Type B pancreatic cell (in vitro differentiated cells): ENCODE measurements around the gene RNF126. TPM values are rescaled to one million over a fixed set of nuclear protein-coding genes. Genes with fewer than 3 reads are reported as not detected.

Source experiments
- DNase-seq: peaks from one replicate; pipeline ENCODE4 v3.0.0; 2021; ENCODE audit warnings: mixed read lengths; ENCODE audit not compliant: unreplicated experiment; ENCODE audit errors: extremely low spot score
- H3K27ac Mint-ChIP-seq: 2 replicates; pipeline ENCODE4 v1.8.0; 2021; ENCODE audit warnings: mild to moderate bottlenecking, mixed read lengths
- H3K27me3 Mint-ChIP-seq: 2 replicates; pipeline ENCODE4 v1.8.0; 2021; ENCODE audit warnings: mixed read lengths
- H3K36me3 Mint-ChIP-seq: 2 replicates; pipeline ENCODE4 v1.8.0; 2021; ENCODE audit warnings: mixed read lengths
- H3K4me1 Mint-ChIP-seq: one replicate; pipeline ENCODE4 v1.8.0; 2021; ENCODE audit warnings: mixed read lengths; ENCODE audit not compliant: unreplicated experiment
- H3K4me3 Mint-ChIP-seq: 2 replicates; pipeline ENCODE4 v1.8.0; 2021; ENCODE audit warnings: mild to moderate bottlenecking, mixed read lengths
- H3K9me3 Mint-ChIP-seq: 2 replicates; pipeline ENCODE4 v1.8.0; 2021; ENCODE audit warnings: mixed read lengths
- CTCF ChIP-seq: fragments of 200-600 bp; sonication (generic); conservative IDR thresholded peaks from 2 replicates; pipeline ENCODE4 v1.5.0; 2021; ENCODE audit warnings: antibody characterized with exemption, mild to moderate bottlenecking
- total RNA-seq: library from RNA; stranded (reverse); gene quantifications from 2 replicates; pipeline ENCODE4 v1.2.1, GENCODE V29; 2021; ENCODE audit warnings: low replicate concordance

RNF126 gene
- total RNA-seq, 1 donor from 2014 or later, result 38.1 TPM

GRCh38 chr19:640606-641189 lies 22.3 kb downstream of the RNF126 start:
- H3K9me3 Mint-ChIP-seq, result no peaks in the 10 kb centered on the region
- H3K27ac Mint-ChIP-seq, result no peak overlapping the region
- DNase-seq, result no peak
- H3K4me1 Mint-ChIP-seq, result peaks cover 4% of the 10 kb centered on the region
- no peak overlapping the region for H3K4me3 Mint-ChIP-seq
- H3K36me3 Mint-ChIP-seq, result no peaks in the 10 kb centered on the region
- TF ChIP-seq CTCF, result no peak
- peaks cover 4% of the 10 kb centered on the region for H3K27me3 Mint-ChIP-seq

GRCh38 chr19:640161-640558 lies 22.9 kb downstream of the RNF126 start:
- no peak for DNase-seq
- peaks cover 4% of the 10 kb centered on the region for H3K4me1 Mint-ChIP-seq
- H3K9me3 Mint-ChIP-seq, result no peaks in the 10 kb centered on the region
- H3K36me3 Mint-ChIP-seq, result no peaks in the 10 kb centered on the region
- no peak for TF ChIP-seq CTCF
- no peak overlapping the region for H3K27ac Mint-ChIP-seq
- H3K4me3 Mint-ChIP-seq, result no peak overlapping the region
- H3K27me3 Mint-ChIP-seq, result peaks cover 4% of the 10 kb centered on the region

GRCh38 chr19:639253-640160 lies 23.5 kb downstream of the RNF126 start, which contains the start of gene FGF22:
FGF22 (plus strand) TSS chr19:639879; CDS start chr19:639926, 47 bp downstream.
- DNase-seq, result peak; percentile 92
- Mint-ChIP-seq H3K36me3 (no peaks in the 10 kb centered on the region), H3K4me3 (peak within 1 kb of the TSS; percentile 83), H3K27ac (peak within 1 kb of the TSS; percentile 50), H3K4me1 (peaks cover 4% of the 10 kb centered on the region), H3K9me3 (no peaks in the 10 kb centered on the region), H3K27me3 (peaks cover 4% of the 10 kb centered on the region)
- no peak for TF ChIP-seq CTCF

- peaks cover 4% of the 10 kb centered on the region for H3K27me3 Mint-ChIP-seq
- peak overlapping the region; percentile 83 for H3K4me3 Mint-ChIP-seq
- DNase-seq, result no peak
- H3K9me3 Mint-ChIP-seq, result no peaks in the 10 kb centered on the region
- H3K27ac Mint-ChIP-seq, result no peak overlapping the region
- H3K4me1 Mint-ChIP-seq, result peaks cover 4% of the 10 kb centered on the region
- no peak for TF ChIP-seq CTCF
- no peaks in the 10 kb centered on the region for H3K36me3 Mint-ChIP-seq
Measured at GRCh38 chr19:638906-639252, 24.1 kb downstream of the RNF126 start.

- H3K4me3 Mint-ChIP-seq, result no peak overlapping the region
- no peak overlapping the region for H3K27ac Mint-ChIP-seq
- peaks cover 4% of the 10 kb centered on the region for H3K27me3 Mint-ChIP-seq
- H3K4me1 Mint-ChIP-seq, result peaks cover 4% of the 10 kb centered on the region
- DNase-seq, result no peak
- H3K36me3 Mint-ChIP-seq, result no peaks in the 10 kb centered on the region
- H3K9me3 Mint-ChIP-seq, result no peaks in the 10 kb centered on the region
- no peak for TF ChIP-seq CTCF
Measured at GRCh38 chr19:634975-635652, 27.9 kb downstream of the RNF126 start.
